Activated CD4-positive, alpha-beta memory T cell treated with anti-CD3 and anti-CD28 coated beads, Interleukin-2, amount 10 ng/mL, durations not matched to agents 7 days and 5 days (primary cell): Measurements from ENCODE around the gene LRP1B. TPM values are rescaled to one million over a fixed set of nuclear protein-coding genes. Genes with fewer than 3 reads are reported as not detected.

Experiments used
- CTCF ChIA-PET: fragments of 350-600 bp; sonication (Branson Sonifier 250); formaldehyde crosslinking; loops from one replicate; lab custom pipeline; 2021; ENCODE audit warnings: antibody characterized with exemption, inconsistent platforms; lab: Charles Lee
- POLR2A ChIA-PET: fragments of 350-600 bp; sonication (Branson Sonifier 250); formaldehyde crosslinking; loops from one replicate; lab custom pipeline; 2021; ENCODE audit warnings: antibody characterized with exemption; lab: Charles Lee
- DNase-seq: peaks from one replicate; pipeline ENCODE4 v3.0.0-alpha.2; 2020
- H3K27ac Mint-ChIP-seq: one replicate; pipeline ENCODE4 v1.8.0; 2021; ENCODE audit warnings: mild to moderate bottlenecking, mixed read lengths
- H3K27me3 Mint-ChIP-seq: one replicate; pipeline ENCODE4 v1.8.0; 2021; ENCODE audit warnings: mixed read lengths
- H3K36me3 Mint-ChIP-seq: one replicate; pipeline ENCODE4 v1.8.0; 2021; ENCODE audit warnings: low read depth, mixed read lengths
- H3K4me1 Mint-ChIP-seq: one replicate; pipeline ENCODE4 v1.8.0; 2021; ENCODE audit warnings: mixed read lengths
- H3K4me3 Mint-ChIP-seq: one replicate; pipeline ENCODE4 v1.8.0; 2021; ENCODE audit warnings: mild to moderate bottlenecking, mixed read lengths
- H3K9me3 Mint-ChIP-seq: one replicate; pipeline ENCODE4 v1.8.0; 2021; ENCODE audit warnings: mixed read lengths
- total RNA-seq, 2 experiments: library from RNA; stranded (reverse); gene quantifications; one replicate each; pipeline ENCODE4 v1.2.3, GENCODE V29; 2021

Gene LRP1B
- total RNA-seq, 2 experiments from 2014 or later = not detected

GRCh38 chr2:140891614-140892212 lies 1239.1 kb downstream of the LRP1B start:
- Mint-ChIP-seq H3K4me3 (no peak overlapping the region), H3K36me3 (no peaks in the 10 kb centered on the region), H3K4me1 (no peaks in the 10 kb centered on the region), H3K27me3 (no peaks in the 10 kb centered on the region), H3K27ac (no peak overlapping the region), H3K9me3 (peaks cover 15% of the 10 kb centered on the region)
- DNase-seq = no peak
- ChIA-PET CTCF (no interaction called here), POLR2A (no interaction called here)

DNA sequence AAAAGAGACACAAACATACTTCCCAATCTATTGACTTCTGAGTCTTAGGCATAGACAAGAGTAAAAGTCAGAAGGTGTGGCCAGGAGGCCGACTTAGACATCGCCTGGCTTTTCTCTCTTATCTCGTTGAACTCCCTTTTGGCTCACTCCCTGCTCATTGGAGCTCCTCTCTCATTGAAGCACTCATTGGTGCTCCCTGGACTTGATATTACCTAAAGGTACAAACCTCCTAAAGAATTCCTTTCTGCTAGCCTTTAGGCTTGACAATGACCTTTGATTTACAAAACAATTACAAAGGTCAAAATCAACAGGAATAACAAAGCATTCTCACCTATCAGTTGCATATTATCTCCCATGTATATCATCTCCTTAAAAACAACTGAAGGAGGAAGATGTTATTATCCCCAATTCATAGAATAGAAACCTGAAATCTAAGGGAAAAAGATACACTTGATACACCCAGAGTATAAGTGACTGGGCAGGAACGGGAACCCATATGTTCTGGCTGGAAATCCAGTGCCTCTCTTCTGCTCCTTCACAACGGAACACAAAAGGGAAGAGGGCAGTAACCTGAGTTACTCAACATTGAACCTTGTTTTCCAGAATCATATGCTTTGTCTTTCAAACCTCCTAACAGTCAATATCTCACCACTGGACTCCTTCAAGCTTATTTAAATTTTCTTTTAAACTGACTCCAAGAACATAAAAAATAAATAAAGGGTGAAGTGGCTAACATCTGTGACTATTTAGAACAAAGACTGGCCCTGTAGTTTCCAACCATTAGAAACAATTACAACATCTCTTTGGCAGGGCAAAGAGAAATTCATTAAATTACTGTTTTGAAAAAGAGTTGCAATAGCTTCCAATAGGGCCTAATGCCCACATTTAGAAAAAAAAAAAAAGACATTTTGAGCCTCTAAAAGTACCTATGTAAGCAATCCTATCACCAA lies 1247.9 kb downstream of the LRP1B start:
- no peaks in the 10 kb centered on the region for H3K4me1 Mint-ChIP-seq

DNA sequence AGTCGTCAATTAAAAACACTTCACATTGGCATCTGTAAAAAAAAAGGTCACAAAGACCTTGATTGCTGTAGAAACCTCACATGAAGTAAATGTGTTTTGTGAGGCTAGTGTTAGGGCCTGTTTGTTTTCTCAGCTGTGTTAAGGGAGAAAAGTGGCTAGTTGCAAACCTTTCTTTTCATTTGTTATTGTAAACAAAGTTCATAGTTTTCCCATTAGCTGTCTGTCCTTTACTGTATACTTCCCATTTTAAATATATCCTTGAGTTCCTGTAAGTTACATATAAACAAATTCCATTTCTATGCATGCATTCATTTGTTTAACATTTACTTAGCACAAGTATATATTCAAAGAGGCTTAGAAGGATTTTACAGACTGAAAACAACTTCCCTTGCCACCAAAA lies 1250.2 kb downstream of the LRP1B start:
- no peak for DNase-seq
- POLR2A ChIA-PET = no interaction called here

More for the DNA sequence above, 1247.9 kb downstream of the LRP1B start:
- H3K9me3 Mint-ChIP-seq = peaks cover 3% of the 10 kb centered on the region
- H3K27me3 Mint-ChIP-seq = no peaks in the 10 kb centered on the region
- no peak for DNase-seq
- no peak overlapping the region for H3K4me3 Mint-ChIP-seq
- H3K36me3 Mint-ChIP-seq = no peaks in the 10 kb centered on the region
- no peak overlapping the region for H3K27ac Mint-ChIP-seq
- CTCF ChIA-PET = no interaction called here
- POLR2A ChIA-PET = no interaction called here

GRCh38 chr2:140876015-140876414 lies 1254.8 kb downstream of the LRP1B start:
- no peaks in the 10 kb centered on the region for H3K27me3 Mint-ChIP-seq
- CTCF ChIA-PET = no interaction called here
- H3K4me3 Mint-ChIP-seq = no peak overlapping the region
- no peaks in the 10 kb centered on the region for H3K36me3 Mint-ChIP-seq
- POLR2A ChIA-PET = no interaction called here
- H3K9me3 Mint-ChIP-seq = peaks cover 6% of the 10 kb centered on the region
- no peak overlapping the region for H3K27ac Mint-ChIP-seq
- DNase-seq = no peak
- no peaks in the 10 kb centered on the region for H3K4me1 Mint-ChIP-seq

More for the DNA sequence above, 1250.2 kb downstream of the LRP1B start:
- no peaks in the 10 kb centered on the region for H3K27me3 Mint-ChIP-seq
- H3K36me3 Mint-ChIP-seq = no peaks in the 10 kb centered on the region
- H3K4me3 Mint-ChIP-seq = no peak overlapping the region
- CTCF ChIA-PET = interaction anchor here (1.2 kb wide), 1 partner anchor 16 kb away, joined by 3 read pairs; no protein-coding TSS in a partner anchor
- no peak overlapping the region for H3K27ac Mint-ChIP-seq
- peaks cover 4% of the 10 kb centered on the region for H3K9me3 Mint-ChIP-seq
- H3K4me1 Mint-ChIP-seq = no peaks in the 10 kb centered on the region

GRCh38 chr2:140873915-140874531 lies 1256.8 kb downstream of the LRP1B start:
- CTCF ChIA-PET = no interaction called here
- H3K9me3 Mint-ChIP-seq = peaks cover 13% of the 10 kb centered on the region

DNA sequence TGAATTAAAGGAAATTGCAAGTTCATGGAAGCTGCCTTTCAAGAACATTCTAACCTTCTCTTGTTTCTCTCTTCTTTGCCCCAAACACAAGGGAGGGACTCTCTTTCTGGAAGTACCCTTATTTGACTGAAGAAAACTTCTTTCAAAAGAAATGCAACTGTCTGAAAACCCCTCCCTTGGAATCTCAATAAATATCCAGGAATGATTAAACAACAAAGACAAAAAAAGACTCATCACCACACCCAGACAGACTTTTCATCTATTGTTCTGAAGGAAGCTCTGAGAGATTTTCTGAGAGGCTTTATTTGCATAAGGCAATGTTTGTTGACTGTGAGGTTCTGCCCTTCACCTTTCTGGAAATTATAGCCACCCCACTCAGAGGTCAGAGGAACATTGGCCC lies 1260.9 kb downstream of the LRP1B start:
- Mint-ChIP-seq H3K36me3 (no peaks in the 10 kb centered on the region), H3K9me3 (peaks cover 15% of the 10 kb centered on the region), H3K27me3 (no peaks in the 10 kb centered on the region), H3K27ac (no peak overlapping the region), H3K4me3 (no peak overlapping the region), H3K4me1 (no peaks in the 10 kb centered on the region)
- no peak for DNase-seq
- ChIA-PET CTCF (no interaction called here), POLR2A (no interaction called here)

More at GRCh38 chr2:140873915-140874531, 1256.8 kb downstream of the LRP1B start:
- H3K4me3 Mint-ChIP-seq = no peak overlapping the region
- no peaks in the 10 kb centered on the region for H3K4me1 Mint-ChIP-seq
- POLR2A ChIA-PET = no interaction called here
- no peak for DNase-seq
- no peaks in the 10 kb centered on the region for H3K27me3 Mint-ChIP-seq
- H3K36me3 Mint-ChIP-seq = no peaks in the 10 kb centered on the region
- H3K27ac Mint-ChIP-seq = no peak overlapping the region

- Mint-ChIP-seq H3K4me3 (no peak overlapping the region), H3K36me3 (no peaks in the 10 kb centered on the region), H3K9me3 (peaks cover 13% of the 10 kb centered on the region), H3K4me1 (no peaks in the 10 kb centered on the region), H3K27me3 (no peaks in the 10 kb centered on the region), H3K27ac (no peak overlapping the region)
- ChIA-PET CTCF (no interaction called here), POLR2A (no interaction called here)
- no peak for DNase-seq
Measured at GRCh38 chr2:140869107-140869506, 1261.7 kb downstream of the LRP1B start.

GRCh38 chr2:140865837-140866236 lies 1265.0 kb downstream of the LRP1B start:
- H3K36me3 Mint-ChIP-seq = no peaks in the 10 kb centered on the region
- no peak for DNase-seq
- ChIA-PET POLR2A (no interaction called here), CTCF (no interaction called here)
- H3K27ac Mint-ChIP-seq = no peak overlapping the region
- no peaks in the 10 kb centered on the region for H3K4me1 Mint-ChIP-seq
- H3K27me3 Mint-ChIP-seq = no peaks in the 10 kb centered on the region
- H3K9me3 Mint-ChIP-seq = peaks cover 13% of the 10 kb centered on the region
- H3K4me3 Mint-ChIP-seq = no peak overlapping the region

- DNase-seq = no peak
- Mint-ChIP-seq H3K36me3 (no peaks in the 10 kb centered on the region), H3K27me3 (no peaks in the 10 kb centered on the region), H3K27ac (no peak overlapping the region), H3K4me1 (no peaks in the 10 kb centered on the region), H3K4me3 (no peak overlapping the region), H3K9me3 (peaks cover 9% of the 10 kb centered on the region)
- ChIA-PET CTCF (interaction anchor here (0.9 to 1.8 kb wide), 3 partner anchors 9 to 17 kb away, joined by 3 to 5 read pairs (median 4); no protein-coding TSS in a partner anchor), POLR2A (no interaction called here)
Measured at GRCh38 chr2:140863713-140864112, 1267.1 kb downstream of the LRP1B start.

GRCh38 chr2:140862181-140862580 lies 1268.6 kb downstream of the LRP1B start:
- ChIA-PET POLR2A (no interaction called here), CTCF (no interaction called here)
- no peak overlapping the region for H3K27ac Mint-ChIP-seq
- no peaks in the 10 kb centered on the region for H3K36me3 Mint-ChIP-seq
- no peaks in the 10 kb centered on the region for H3K27me3 Mint-ChIP-seq
- no peak overlapping the region for H3K4me3 Mint-ChIP-seq
- DNase-seq = no peak
- no peaks in the 10 kb centered on the region for H3K4me1 Mint-ChIP-seq
- H3K9me3 Mint-ChIP-seq = peaks cover 7% of the 10 kb centered on the region

DNA sequence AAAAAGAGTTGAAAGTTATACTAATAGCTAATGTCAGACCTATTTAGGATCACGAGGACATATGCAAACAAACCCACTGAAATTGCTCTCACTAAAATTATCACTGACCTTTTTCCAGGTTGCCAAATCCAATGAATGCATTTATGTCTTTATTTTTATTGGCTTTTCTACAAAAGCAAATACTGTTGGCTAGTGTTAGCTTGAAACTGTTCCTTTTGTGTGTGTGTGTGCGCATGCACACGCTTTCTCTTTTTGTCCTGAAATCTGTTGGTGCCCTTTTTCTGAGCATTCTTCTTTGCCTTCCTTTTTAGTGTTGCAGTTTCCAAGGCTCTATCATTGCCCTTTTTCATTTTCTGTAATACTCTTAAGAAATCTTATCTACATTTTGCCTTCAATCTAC lies 1269.2 kb downstream of the LRP1B start:
- Mint-ChIP-seq H3K27ac (no peak overlapping the region), H3K4me3 (no peak overlapping the region), H3K27me3 (no peaks in the 10 kb centered on the region), H3K36me3 (no peaks in the 10 kb centered on the region), H3K4me1 (no peaks in the 10 kb centered on the region), H3K9me3 (peaks cover 7% of the 10 kb centered on the region)
- ChIA-PET POLR2A (interaction anchor here (0.8 kb wide), 1 partner anchor 65 kb away, joined by 3 read pairs; no protein-coding TSS in a partner anchor), CTCF (no interaction called here)
- DNase-seq = no peak

DNA sequence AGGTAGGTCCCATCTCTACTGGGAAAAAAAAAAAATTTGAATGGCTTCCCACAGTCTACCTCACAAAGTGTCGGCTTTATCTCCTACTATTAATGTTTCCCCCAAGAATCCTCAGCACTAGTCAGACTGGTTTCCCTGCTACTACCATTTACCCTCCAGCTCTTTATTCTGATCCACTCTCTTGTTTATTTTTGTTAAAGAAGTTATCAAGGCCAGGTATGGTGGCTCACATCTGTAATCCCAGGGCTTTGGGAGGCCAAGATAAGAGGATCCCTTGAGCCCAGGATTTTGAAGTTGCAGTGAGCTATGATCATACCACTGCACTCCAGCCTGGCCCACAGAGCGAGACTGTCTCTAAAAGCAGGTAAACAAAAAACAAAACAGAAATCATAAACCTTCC lies 1275.3 kb downstream of the LRP1B start:
- DNase-seq = no peak
- ChIA-PET CTCF (no interaction called here), POLR2A (no interaction called here)
- H3K9me3 Mint-ChIP-seq = peaks cover 7% of the 10 kb centered on the region
- no peaks in the 10 kb centered on the region for H3K4me1 Mint-ChIP-seq
- no peaks in the 10 kb centered on the region for H3K27me3 Mint-ChIP-seq
- no peaks in the 10 kb centered on the region for H3K36me3 Mint-ChIP-seq
- H3K4me3 Mint-ChIP-seq = no peak overlapping the region
- no peak overlapping the region for H3K27ac Mint-ChIP-seq
